Peyer's patch (tissue), 4 donors: Measurements from ENCODE around the gene ARID2.

Source experiments
- CTCF ChIP-seq, 6 experiments: fragments of 450-650 bp in 4 of 6; fragments of 200-600 bp in 2 of 6; sonication (generic) in 1 of 6; IDR thresholded peaks; one replicate each; pipeline ENCODE4 v1.5.1; 2017 to 2019; ENCODE audit warnings: antibody characterized with exemption in 6 of 6, mild to moderate bottlenecking in 3 of 6, moderate library complexity in 1 of 6
- POLR2A ChIP-seq, 2 donors: fragments of 450-650 bp; IDR thresholded peaks; one replicate each; pipeline ENCODE4 v1.5.1; 2017; ENCODE audit warnings: antibody characterized with exemption in 2 of 2, mild to moderate bottlenecking in 2 of 2, moderate library complexity in 2 of 2

GRCh38 chr12:45696049-45696448 lies 33.5 kb upstream of the ARID2 start:
- TF ChIP-seq POLR2A (IDR thresholded peaks at IDR 0.05) (no peak), CTCF (IDR thresholded peaks at IDR 0.05) (no peak)
